GM23338 (cell line): Measurements from ENCODE around the gene GIMAP4. TPM values are rescaled to one million over a fixed set of nuclear protein-coding genes. Genes with fewer than 3 reads are reported as not detected.

Experiments
- ATAC-seq: fragments of 200-7000 bp; cut with Tn5 transposase; 3 replicates; pipeline ENCODE4 v1.9.1; 2020
- DNase-seq: peaks from one replicate; pipeline ENCODE4 v3.0.0-alpha.2; 2015; ENCODE audit warnings: low spot score
- H2AFZ ChIP-seq: fragments of 200-600 bp; sonication (generic); 2 replicates; pipeline ENCODE4 v1.8.0; 2016; ENCODE audit warnings: antibody characterized with exemption, mild to moderate bottlenecking, moderate library complexity
- H3F3A ChIP-seq: fragments of 200-600 bp; sonication (generic); replicated peaks from 2 replicates; pipeline ENCODE4 v1.8.0; 2017; ENCODE audit warnings: antibody characterized with exemption, mixed run types, low read depth
- H3K27ac ChIP-seq: fragments of 200-600 bp; sonication (generic); 2 replicates; pipeline ENCODE4 v1.6.1; 2016; ENCODE audit warnings: low read depth
- H3K27me3 ChIP-seq: fragments of 200-600 bp; sonication (generic); 2 replicates; pipeline ENCODE4 v1.8.0; 2016; ENCODE audit warnings: mild to moderate bottlenecking, mixed run types, moderate library complexity; ENCODE audit not compliant: insufficient read depth
- H3K36me3 ChIP-seq: fragments of 200-600 bp; sonication (generic); 2 replicates; pipeline ENCODE4 v1.8.0; 2016; ENCODE audit warnings: mild to moderate bottlenecking; ENCODE audit not compliant: insufficient read depth
- H3K4me1 ChIP-seq: fragments of 200-600 bp; sonication (generic); 2 replicates; pipeline ENCODE4 v1.8.0; 2016; ENCODE audit warnings: mild to moderate bottlenecking, moderate library complexity; ENCODE audit not compliant: insufficient read depth
- H3K4me2 ChIP-seq: fragments of 200-600 bp; sonication (generic); 2 replicates; pipeline ENCODE4 v1.7.1; 2017; ENCODE audit warnings: mixed run types
- H3K4me3 ChIP-seq: fragments of 200-600 bp; sonication (generic); 2 replicates; pipeline ENCODE4 v1.6.1; 2016; ENCODE audit warnings: mixed run types
- H3K79me2 ChIP-seq: fragments of 200-600 bp; sonication (generic); replicated peaks from 2 replicates; pipeline ENCODE4 v1.8.0; 2017; ENCODE audit warnings: mild to moderate bottlenecking; ENCODE audit not compliant: insufficient read depth
- H3K9me2 ChIP-seq: fragments of 200-600 bp; sonication (generic); 2 replicates; pipeline ENCODE4 v1.8.0; 2017; ENCODE audit not compliant: insufficient read depth
- H4K20me1 ChIP-seq: fragments of 200-600 bp; sonication (generic); replicated peaks from 2 replicates; pipeline ENCODE4 v1.8.0; 2017; ENCODE audit warnings: mild to moderate bottlenecking; ENCODE audit not compliant: insufficient read depth
- H3K27ac Mint-ChIP-seq: 2 replicates; pipeline ENCODE4 v1.8.0; 2020; ENCODE audit warnings: inconsistent platforms, mild to moderate bottlenecking, moderate library complexity, mixed read lengths
- H3K27me3 Mint-ChIP-seq: 3 replicates; pipeline ENCODE4 v1.8.0; 2022; ENCODE audit warnings: low read depth, mild to moderate bottlenecking, moderate library complexity, mixed read lengths, inconsistent platforms; ENCODE audit not compliant: insufficient read depth, poor library complexity
- H3K36me3 Mint-ChIP-seq: 3 replicates; pipeline ENCODE4 v1.8.0; 2021; ENCODE audit warnings: low read depth, mild to moderate bottlenecking, inconsistent platforms, moderate library complexity, mixed read lengths
- H3K4me1 Mint-ChIP-seq: 3 replicates; pipeline ENCODE4 v1.8.0; 2020; ENCODE audit warnings: mild to moderate bottlenecking, inconsistent platforms, mixed read lengths
- H3K4me3 Mint-ChIP-seq: 3 replicates; pipeline ENCODE4 v1.8.0; 2021; ENCODE audit warnings: moderate library complexity, mild to moderate bottlenecking, inconsistent platforms, mixed read lengths
- H3K9me3 Mint-ChIP-seq: 3 replicates; pipeline ENCODE4 v1.8.0; 2020; ENCODE audit warnings: moderate library complexity, mild to moderate bottlenecking, inconsistent platforms, mixed read lengths
- CREB1 ChIP-seq: fragments of 250-450 bp; sonication (Bioruptor Pico); IDR thresholded peaks from 2 replicates; pipeline ENCODE4 v1.5.0; 2020; ENCODE audit warnings: low read depth, mild to moderate bottlenecking, moderate library complexity
- CTCF ChIP-seq, 2 experiments: fragments of 200-600 bp in 1 of 2; sonication (generic) in 1 of 2; conservative IDR thresholded peaks; 2 replicates each; pipeline versions ENCODE4 v1.5.1 to v1.6.1; 2016 to 2017; ENCODE audit warnings: antibody characterized with exemption in 2 of 2, low read depth in 2 of 2, mild to moderate bottlenecking in 2 of 2, moderate library complexity in 1 of 2
- ETS1 ChIP-seq: IDR thresholded peaks from 2 replicates; pipeline ENCODE4 v1.6.1; 2016; ENCODE audit warnings: antibody characterized with exemption
- EZH2 ChIP-seq: fragments of 200-600 bp; sonication (generic); IDR thresholded peaks from one replicate; pipeline ENCODE4 v1.8.0; 2017; ENCODE audit warnings: antibody characterized with exemption, mild to moderate bottlenecking, low read depth; ENCODE audit not compliant: unreplicated experiment
- EZH2phosphoT487 ChIP-seq: fragments of 200-600 bp; sonication (generic); IDR thresholded peaks from one replicate; pipeline ENCODE4 v1.8.1; 2018; ENCODE audit warnings: antibody characterized with exemption; ENCODE audit not compliant: unreplicated experiment
- JUNB ChIP-seq: IDR thresholded peaks from one replicate; pipeline ENCODE4 v1.6.1; 2016; ENCODE audit warnings: antibody characterized with exemption; ENCODE audit not compliant: unreplicated experiment
- NANOG ChIP-seq: IDR thresholded peaks from 2 replicates; pipeline ENCODE4 v1.6.1; 2016; ENCODE audit warnings: antibody characterized with exemption, borderline replicate concordance
- POLR2AphosphoS5 ChIP-seq: IDR thresholded peaks from 2 replicates; pipeline ENCODE4 v1.6.1; 2016; ENCODE audit warnings: antibody characterized with exemption, low read depth
- REST ChIP-seq: IDR thresholded peaks from one replicate; pipeline ENCODE4 v1.6.1; 2018; ENCODE audit warnings: antibody characterized with exemption; ENCODE audit not compliant: unreplicated experiment
- STAT1 ChIP-seq: IDR thresholded peaks from one replicate; pipeline ENCODE4 v1.6.1; 2016; ENCODE audit warnings: antibody characterized with exemption; ENCODE audit not compliant: unreplicated experiment
- ZNF114 ChIP-seq: fragments of 250-450 bp; sonication (Bioruptor Pico); IDR thresholded peaks from 2 replicates; pipeline ENCODE4 v1.5.0; 2020; ENCODE audit warnings: mild to moderate bottlenecking, moderate library complexity
- ZNF331 ChIP-seq: fragments of 250-450 bp; sonication (Bioruptor Pico); IDR thresholded peaks from 2 replicates; pipeline ENCODE4 v1.5.0; 2020; ENCODE audit warnings: low read depth, mild to moderate bottlenecking, moderate library complexity
- ZNF462 ChIP-seq: fragments of 250-450 bp; sonication (Bioruptor Pico); IDR thresholded peaks from 2 replicates; pipeline ENCODE4 v1.5.0; 2020; ENCODE audit warnings: mild to moderate bottlenecking, moderate library complexity
- polyA plus RNA-seq: library from polyadenylated mRNA; unstranded; fragments of >200 nt; fragmentation: Nextera tagmentation; extraction: Ambion mirVana; gene quantifications from 2 replicates; pipeline ENCODE4 v1.2.1, GENCODE V29; 2016
- total RNA-seq: library from RNA; depleted of rRNA; stranded (reverse); fragments of >200 nt; shearing (Covaris generic); gene quantifications from 2 replicates; pipeline ENCODE4 v1.2.3, GENCODE V29; 2014

Gene GIMAP4
- total and polyA plus RNA-seq, 2 experiments from 2014 or later: not detected

GRCh38 chr7:150595361-150595760 lies 28.2 kb downstream of the GIMAP4 start:
- H3K27ac ChIP-seq: no peak overlapping the region
- no peak overlapping the region for H3K4me3 Mint-ChIP-seq
- peaks cover 6% of the 10 kb centered on the region; the same call in 1 of the 2 replicates for H3K36me3 ChIP-seq
- no peaks in the 10 kb centered on the region for H3K4me1 Mint-ChIP-seq
- H3K9me2 ChIP-seq: no peaks in the 10 kb centered on the region; the same call in none of the 2 replicates
- no peaks in the 10 kb centered on the region for H3F3A ChIP-seq
- no peaks in the 10 kb centered on the region for H3K4me1 ChIP-seq
- H3K27me3 ChIP-seq: no peaks in the 10 kb centered on the region
- ATAC-seq (no peak), DNase-seq (no peak)
- H3K4me3 ChIP-seq: no peak overlapping the region
- H3K79me2 ChIP-seq: no peaks in the 10 kb centered on the region
- peaks cover 70% of the 10 kb centered on the region for H3K9me3 Mint-ChIP-seq
- no peak for TF ChIP-seq ZNF462 (CRISPR knock-in tag)
- TF ChIP-seq EZH2: no peak
- TF ChIP-seq STAT1: no peak
- TF ChIP-seq ZNF114 (CRISPR knock-in tag): no peak
- no peak for TF ChIP-seq ZNF331
- no peak for TF ChIP-seq REST
- no peak for TF ChIP-seq ETS1
- TF ChIP-seq CREB1: no peak
- TF ChIP-seq JUNB: no peak
- TF ChIP-seq POLR2AphosphoS5: no peak
- TF ChIP-seq CTCF (conservative IDR thresholded peaks at IDR 0.05; ENCODE audit: low read depth in 2 of 2): no peak
- TF ChIP-seq EZH2phosphoT487: no peak
- no peak for TF ChIP-seq NANOG
- H2AFZ ChIP-seq: no peak overlapping the region
- H3K27me3 Mint-ChIP-seq: peaks cover 5% of the 10 kb centered on the region
- no peak overlapping the region for H3K27ac Mint-ChIP-seq
- peaks cover 23% of the 10 kb centered on the region for H3K36me3 Mint-ChIP-seq
- no peak overlapping the region for H3K4me2 ChIP-seq
- no peaks in the 10 kb centered on the region for H4K20me1 ChIP-seq
